ENCODE measurements around the gene GLRX5. TPM values are rescaled to one million over a fixed set of nuclear protein-coding genes. Genes with fewer than 3 reads are reported as not detected.

GLRX5 gene
- total RNA-seq, 1 experiment from 2014 or later = 62.2 TPM

GRCh38 chr14:95547626-95548327 is 12.9 kb downstream of the GLRX5 start:
- Mint-ChIP-seq H3K36me3 (ENCODE audit: insufficient read depth in 1 of 3, low read depth in 3 of 3) (peaks cover 23 to 45% (median 30%) of the 10 kb centered on the region in 3 experiments), H3K4me1 (peaks cover 9 to 11% of the 10 kb centered on the region in 2 experiments), H3K4me3 (no peak overlapping the region), H3K27ac (peak overlapping the region in 1 of 3 experiments; percentile 55; a peak in 3 of 7 replicates), H3K27me3 (ENCODE audit: low read depth) (peaks cover 11% of the 10 kb centered on the region), H3K9me3 (peaks cover 3 to 8% of the 10 kb centered on the region in 2 experiments; a peak in 3 of 5 replicates)
- H3T11ph ChIP-seq (ENCODE audit: low read length) = no peak overlapping the region
- H3K18ac ChIP-seq (ENCODE audit: insufficient read length, low read depth, low read length) = no peak overlapping the region
- H3K23me2 ChIP-seq (ENCODE audit: insufficient read length, low read depth, low read length, poor library complexity, severe bottlenecking) = no peaks in the 10 kb centered on the region
- H3K4me2 ChIP-seq (ENCODE audit: insufficient read depth, insufficient read length, low read length) = no peak overlapping the region
- H3K27ac ChIP-seq (ENCODE audit: insufficient read length, low read depth, low read length) = no peak overlapping the region
- H2BK5ac ChIP-seq (ENCODE audit: insufficient read length, low read length) = no peak overlapping the region
- no peaks in the 10 kb centered on the region for H3K4me1 ChIP-seq (ENCODE audit: insufficient read depth, low read length)
- no peaks in the 10 kb centered on the region; the same call in 1 of the 2 replicates for H3K27me3 ChIP-seq (ENCODE audit: insufficient read depth, low read length)
- no peak overlapping the region for H3K9ac ChIP-seq (ENCODE audit: extremely low read depth, insufficient read length, low read length)
- no peak overlapping the region for H3K23ac ChIP-seq (ENCODE audit: insufficient read length, low read depth, low read length)
- no peak overlapping the region for H2BK12ac ChIP-seq (ENCODE audit: insufficient read length, low read depth, low read length)
- TF ChIP-seq CTCF (conservative IDR thresholded peaks at IDR 0.05) = no peak
- H3K14ac ChIP-seq (ENCODE audit: insufficient read depth, low read length) = no peak overlapping the region; the same call in 1 of the 2 replicates
- WGBS (ENCODE audit: extremely low coverage, insufficient read length, low lambda C conversion rate) = no CpG with 5 or more reads among the region's 14 CpGs
- no peak overlapping the region for H2BK15ac ChIP-seq (ENCODE audit: low read depth, low read length)
- H2AK5ac ChIP-seq (ENCODE audit: insufficient read length, low read length) = no peak overlapping the region
- no peak overlapping the region for H4K5ac ChIP-seq (ENCODE audit: insufficient read length, low read depth, low read length)
- no peak overlapping the region for H2BK20ac ChIP-seq (ENCODE audit: low read depth, low read length, poor library complexity, severe bottlenecking)
- H3K79me2 ChIP-seq (ENCODE audit: insufficient read depth, low read length) = no peaks in the 10 kb centered on the region; the same call in 1 of the 2 replicates
- no peaks in the 10 kb centered on the region for H4K20me1 ChIP-seq (ENCODE audit: control insufficient read depth, insufficient read depth, insufficient read length)
- no peak overlapping the region for H4K8ac ChIP-seq (replicated peaks; ENCODE audit: insufficient read length, low read depth, low read length)
- H3K56ac ChIP-seq (ENCODE audit: insufficient read length, low read depth, low read length) = no peak overlapping the region
- peaks cover 4% of the 10 kb centered on the region for H3K79me1 ChIP-seq (ENCODE audit: insufficient read depth, low read depth, low read length, poor library complexity, severe bottlenecking)
- no peaks in the 10 kb centered on the region for H3K9me3 ChIP-seq (ENCODE audit: control insufficient read depth, low read depth, low read length)
- no peak overlapping the region for H2AFZ ChIP-seq (ENCODE audit: low read length)
- DNase-seq = peak; percentile 52
- no peak overlapping the region for H2BK120ac ChIP-seq (ENCODE audit: low read depth, low read length, poor library complexity, severe bottlenecking)
- H4K91ac ChIP-seq (ENCODE audit: insufficient read length, low read depth, low read length) = no peak overlapping the region
- H3K4ac ChIP-seq (ENCODE audit: low read depth, low read length) = no peak overlapping the region
